Astrocyte of the spinal cord (primary cell): ENCODE data around the gene SLC39A8.

Experiments used
- DNase-seq: peaks from one replicate; pipeline ENCODE4 v3.0.0; 2011; ENCODE audit warnings: low read depth, low spot score
- H3K4me3 ChIP-seq: 2 replicates; pipeline ENCODE4 v1.5.1; 2011; ENCODE audit warnings: low read depth, mild to moderate bottlenecking, low read length, moderate library complexity
- in situ Hi-C: cut with HindIII; loops from 2 replicates; pipeline ENCODE4 v1.10.0; 2017; ENCODE audit warnings: low sequenced_read_pairs
- TF ChIP-seq, protein P1 (sequence below): IDR thresholded peaks from 2 replicates; pipeline ENCODE4 v1.5.1; 2012; ENCODE audit warnings: low read depth, mild to moderate bottlenecking, low read length, inconsistent platforms

The SLC39A8 gene

GRCh38 chr4:102217345-102217744 lies 127.9 kb downstream of the SLC39A8 start:
- TF ChIP-seq, protein P1, sequence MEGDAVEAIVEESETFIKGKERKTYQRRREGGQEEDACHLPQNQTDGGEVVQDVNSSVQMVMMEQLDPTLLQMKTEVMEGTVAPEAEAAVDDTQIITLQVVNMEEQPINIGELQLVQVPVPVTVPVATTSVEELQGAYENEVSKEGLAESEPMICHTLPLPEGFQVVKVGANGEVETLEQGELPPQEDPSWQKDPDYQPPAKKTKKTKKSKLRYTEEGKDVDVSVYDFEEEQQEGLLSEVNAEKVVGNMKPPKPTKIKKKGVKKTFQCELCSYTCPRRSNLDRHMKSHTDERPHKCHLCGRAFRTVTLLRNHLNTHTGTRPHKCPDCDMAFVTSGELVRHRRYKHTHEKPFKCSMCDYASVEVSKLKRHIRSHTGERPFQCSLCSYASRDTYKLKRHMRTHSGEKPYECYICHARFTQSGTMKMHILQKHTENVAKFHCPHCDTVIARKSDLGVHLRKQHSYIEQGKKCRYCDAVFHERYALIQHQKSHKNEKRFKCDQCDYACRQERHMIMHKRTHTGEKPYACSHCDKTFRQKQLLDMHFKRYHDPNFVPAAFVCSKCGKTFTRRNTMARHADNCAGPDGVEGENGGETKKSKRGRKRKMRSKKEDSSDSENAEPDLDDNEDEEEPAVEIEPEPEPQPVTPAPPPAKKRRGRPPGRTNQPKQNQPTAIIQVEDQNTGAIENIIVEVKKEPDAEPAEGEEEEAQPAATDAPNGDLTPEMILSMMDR: no peak
- no peak overlapping the region for H3K4me3 ChIP-seq
- DNase-seq: no peak
- in situ Hi-C loops: no loop called here

GRCh38 chr4:102216666-102217065 lies 128.6 kb downstream of the SLC39A8 start:
- H3K4me3 ChIP-seq: no peak overlapping the region
- in situ Hi-C loops: no loop called here
- TF ChIP-seq, protein P1: no peak
- DNase-seq: no peak

- H3K4me3 ChIP-seq: no peak overlapping the region
- in situ Hi-C loops: no loop called here
- TF ChIP-seq, protein P1: no peak
- DNase-seq: no peak
Measured at GRCh38 chr4:102213031-102213430, 132.3 kb downstream of the SLC39A8 start.
